H1 (cell line): ENCODE data around the gene LILRA1. TPM values are rescaled to one million over a fixed set of nuclear protein-coding genes. Genes with fewer than 3 reads are reported as not detected.

Experiments
- ASH2L ChIP-seq: fragments of 200-600, 300-600 bp; sonication (generic); IDR thresholded peaks from one replicate; pipeline ENCODE4 v1.7.1; 2017; ENCODE audit warnings: low read length
- CHD2 ChIP-seq: IDR thresholded peaks from 2 replicates; pipeline ENCODE4 v1.6.1; 2012; ENCODE audit warnings: low read length, improper control_type of control experiment
- EGR1 ChIP-seq: IDR thresholded peaks from 2 replicates; pipeline ENCODE4 v1.6.1; 2011; ENCODE audit warnings: low read depth, low read length, borderline replicate concordance
- polyA plus RNA-seq, 7 experiments: library from polyadenylated mRNA; depleted of rRNA in 3 of 7; stranded (reverse) in 5 of 7; unstranded in 2 of 7; fragments of >200 nt in 5 of 7; fragments of 200-250 nt in 2 of 7; gene quantifications; 1 replicate in 5 of 7; 2 replicates in 1 of 7; 4 replicates in 1 of 7; pipeline versions ENCODE4 v1.2.1 to v1.2.3, GENCODE V29; 2011 to 2013; ENCODE audit warnings: missing spikeins in 2 of 7, mixed read lengths in 2 of 7
- total RNA-seq: library from RNA; stranded (reverse); fragmentation: NEBNext Ultra II Directional; extraction: Animal tissue kit (Norgen Biotek cat#: 25700); gene quantifications from 2 replicates; pipeline ENCODE4 v1.2.1, GENCODE V29; 2021

Gene LILRA1
- total and polyA plus RNA-seq, 2 of the 8 experiments (the other 6 are each of a cell fraction or from before 2014, with no cell fraction given), result not detected

GRCh38 chr19:54600212-54600611 lies 6.8 kb downstream of the LILRA1 start (continued):
- no peak for TF ChIP-seq CHD2
- TF ChIP-seq ASH2L, result no peak
- no peak for TF ChIP-seq EGR1
